GM10266 (cell line): ENCODE results near the gene SVIP.

Source experiments
- DNase-seq: peaks from one replicate; pipeline ENCODE4 v3.0.0; 2012; ENCODE audit errors: extremely low spot score
- CTCF ChIP-seq: IDR thresholded peaks from 2 replicates; pipeline ENCODE4 v1.5.1; 2012; ENCODE audit warnings: mild to moderate bottlenecking, low read depth; ENCODE audit not compliant: control insufficient read depth, insufficient read depth; ENCODE audit errors: missing control alignments

Gene SVIP

GRCh38 chr11:22829231-22830081 is at the start of gene SVIP:
Gene SVIP (minus strand): TSS chr11:22829801. CDS start chr11:22829748, 53 bp downstream.
- TF ChIP-seq CTCF: peak; percentile 95
- DNase-seq: peak; percentile 90

- DNase-seq: no peak
- TF ChIP-seq CTCF: no peak
Measured at GRCh38 chr11:22878604-22879003, 49.0 kb upstream of the SVIP start.

GRCh38 chr11:22878039-22878438 is 48.4 kb upstream of the SVIP start:
- TF ChIP-seq CTCF: no peak
- DNase-seq: no peak

GRCh38 chr11:22875869-22876473 is 46.4 kb upstream of the SVIP start:
- peak; percentile 61 for DNase-seq
- peak; percentile 76 for TF ChIP-seq CTCF

- DNase-seq: no peak
- TF ChIP-seq CTCF: no peak
Measured at GRCh38 chr11:22869325-22869724, 39.7 kb upstream of the SVIP start.

GRCh38 chr11:22860241-22860640 is 30.6 kb upstream of the SVIP start, which contains the start of gene CCDC179:
Gene CCDC179 (minus strand): TSS chr11:22860474. CDS start chr11:22860421, 53 bp downstream.
- no peak for TF ChIP-seq CTCF
- no peak for DNase-seq

- no peak for DNase-seq
- TF ChIP-seq CTCF: no peak
Measured at GRCh38 chr11:22859756-22860155, 30.2 kb upstream of the SVIP start.
